ENCODE measurements around the gene STAM2. TPM values are rescaled to one million over a fixed set of nuclear protein-coding genes. Genes with fewer than 3 reads are reported as not detected.
A peak's percentile ranks its signal among the peaks of the same experiment; 100 is the strongest.
"Not testable (repeated sequence)": the region's sequence is repeated elsewhere in the genome, so short reads cannot be mapped to it uniquely, and the experiment has no call there.

STAM2 gene
- total RNA-seq, 2 donors from 2014 or later: 14.4 to 24.3 TPM

DNA sequence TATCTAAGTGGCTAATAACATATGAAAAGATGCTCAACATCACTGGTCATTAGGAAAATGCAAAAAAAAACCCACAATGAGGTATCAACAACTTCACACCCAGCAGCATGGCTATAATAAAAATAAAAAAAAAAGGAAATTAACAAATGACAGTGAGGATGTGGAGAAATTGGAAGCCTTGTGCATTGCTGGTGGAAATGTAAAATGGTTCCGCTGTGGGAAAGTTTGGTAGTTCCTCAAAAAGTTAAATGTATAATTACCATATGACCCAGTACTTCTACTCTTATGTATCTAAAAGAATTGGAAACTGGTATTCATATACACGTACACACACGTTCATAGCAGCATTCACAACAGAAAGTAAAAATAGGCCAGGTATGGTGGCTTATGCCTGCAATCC, 61.2 kb downstream of the STAM2 start:
- Mint-ChIP-seq H3K4me3 (no peak overlapping the region), H3K36me3 (no peaks in the 10 kb centered on the region), H3K27me3 (no peaks in the 10 kb centered on the region), H3K4me1 (ENCODE audit: low read depth in 2 of 2) (peaks cover 6 to 8% of the 10 kb centered on the region in 2 donors), H3K27ac (no peak overlapping the region), H3K9me3 (no peaks in the 10 kb centered on the region)
- ATAC-seq (no peak), DNase-seq (ENCODE audit: low spot score) (no peak)

DNA sequence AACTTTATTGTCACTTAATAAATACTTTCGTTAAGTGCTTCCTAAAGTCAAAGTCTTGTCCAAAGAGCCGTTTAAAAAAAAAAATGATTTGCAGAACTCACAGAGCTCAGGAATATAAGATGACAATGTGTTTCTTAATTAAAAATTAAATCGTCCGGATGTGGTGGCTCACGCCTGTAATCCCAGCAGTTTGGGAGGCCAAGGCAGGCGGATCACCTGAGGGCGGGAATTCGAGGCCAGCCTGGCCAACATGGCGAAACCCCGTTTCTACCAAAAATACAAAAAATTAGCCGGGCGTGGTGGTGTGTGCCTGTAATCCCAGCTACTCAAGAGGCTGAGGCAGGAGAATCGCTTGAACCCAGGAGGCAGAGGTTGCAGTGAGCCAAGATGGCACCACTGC, 68.4 kb downstream of the STAM2 start:
- not testable (repeated sequence) for H3K4me3 Mint-ChIP-seq; H3K9me3 Mint-ChIP-seq; H3K36me3 Mint-ChIP-seq; DNase-seq (ENCODE audit: low spot score); H3K27ac Mint-ChIP-seq; H3K4me1 Mint-ChIP-seq (ENCODE audit: low read depth in 2 of 2); H3K27me3 Mint-ChIP-seq; ATAC-seq

DNA sequence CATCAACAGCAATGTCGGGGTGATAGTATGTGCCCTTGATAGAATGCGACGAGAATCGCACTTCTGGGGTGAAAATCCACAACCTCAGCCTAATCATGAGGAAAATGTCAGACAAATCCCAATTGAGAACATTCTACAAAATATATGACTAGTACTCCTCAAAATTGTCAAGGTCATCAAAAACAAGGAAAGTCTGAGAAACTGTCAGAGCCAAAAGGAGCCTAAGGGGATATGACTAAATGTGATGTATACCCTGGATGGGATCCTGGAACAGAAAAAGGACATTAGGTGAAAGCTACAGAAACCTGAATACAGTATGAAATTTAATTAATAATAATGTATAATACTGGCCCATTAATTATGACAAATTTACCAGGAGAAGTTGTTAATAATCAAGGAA, 69.1 kb downstream of the STAM2 start:
- DNase-seq (ENCODE audit: low spot score): no peak
- Mint-ChIP-seq H3K4me1 (ENCODE audit: low read depth in 2 of 2) (peaks cover 5 to 6% of the 10 kb centered on the region in 2 donors), H3K27me3 (peaks cover 6 to 8% of the 10 kb centered on the region in 2 donors), H3K36me3 (no peaks in the 10 kb centered on the region), H3K27ac (no peak overlapping the region), H3K9me3 (no peaks in the 10 kb centered on the region), H3K4me3 (no peak overlapping the region)
- ATAC-seq: no peak

DNA sequence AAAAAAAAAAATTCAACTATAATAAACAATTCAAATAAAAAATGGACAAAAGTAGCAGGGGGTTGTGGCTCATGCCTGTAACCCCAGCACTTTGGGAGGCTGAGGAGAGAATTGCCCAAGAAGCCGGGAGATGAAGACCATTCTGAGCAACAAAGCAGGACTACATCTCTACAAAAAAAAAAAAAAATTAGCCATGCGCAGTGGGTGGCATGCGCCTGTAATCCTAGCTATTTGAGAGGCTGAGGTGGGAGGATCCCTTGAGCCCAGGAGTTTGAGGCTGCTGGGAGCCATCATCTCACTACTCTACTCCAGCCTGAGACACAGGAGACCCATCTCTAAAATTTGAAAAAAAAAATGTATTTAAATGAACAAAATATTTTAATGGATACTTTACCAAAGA, 72.3 kb downstream of the STAM2 start:
- Mint-ChIP-seq H3K4me3 (no peak overlapping the region), H3K27me3 (peaks cover 21 to 28% of the 10 kb centered on the region in 2 donors), H3K36me3 (peaks cover 4% of the 10 kb centered on the region), H3K9me3 (no peaks in the 10 kb centered on the region), H3K27ac (no peak overlapping the region), H3K4me1 (ENCODE audit: low read depth in 2 of 2) (peaks cover 13% of the 10 kb centered on the region in 2 donors)
- DNase-seq (ENCODE audit: low spot score) (no peak), ATAC-seq (no peak)

DNA sequence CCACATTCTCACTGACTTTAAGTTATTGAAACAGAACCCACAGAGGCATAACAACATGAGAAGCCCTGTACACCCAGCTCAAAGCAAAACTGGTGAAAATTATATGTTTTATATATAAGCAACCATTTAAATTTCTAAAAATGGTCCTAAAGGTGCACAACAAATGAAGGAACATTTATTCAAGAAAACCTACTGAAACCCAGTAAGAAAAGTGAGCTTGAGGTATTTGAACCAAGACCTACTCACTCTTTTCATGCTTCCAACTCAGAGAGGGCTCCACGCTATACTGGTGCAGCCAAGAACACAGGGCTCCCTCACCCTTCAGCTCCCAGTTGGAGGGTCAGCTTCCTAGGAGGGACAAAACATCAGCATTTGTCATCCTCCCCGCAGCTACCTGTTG, 74.6 kb downstream of the STAM2 start:
- Mint-ChIP-seq H3K27me3 (peaks cover 25 to 43% of the 10 kb centered on the region in 2 donors), H3K36me3 (peaks cover 4% of the 10 kb centered on the region), H3K9me3 (no peaks in the 10 kb centered on the region), H3K27ac (no peak overlapping the region), H3K4me1 (ENCODE audit: low read depth in 2 of 2) (peaks cover 19 to 22% of the 10 kb centered on the region in 2 donors), H3K4me3 (no peak overlapping the region)
- DNase-seq (ENCODE audit: low spot score): no peak
- no peak for ATAC-seq

DNA sequence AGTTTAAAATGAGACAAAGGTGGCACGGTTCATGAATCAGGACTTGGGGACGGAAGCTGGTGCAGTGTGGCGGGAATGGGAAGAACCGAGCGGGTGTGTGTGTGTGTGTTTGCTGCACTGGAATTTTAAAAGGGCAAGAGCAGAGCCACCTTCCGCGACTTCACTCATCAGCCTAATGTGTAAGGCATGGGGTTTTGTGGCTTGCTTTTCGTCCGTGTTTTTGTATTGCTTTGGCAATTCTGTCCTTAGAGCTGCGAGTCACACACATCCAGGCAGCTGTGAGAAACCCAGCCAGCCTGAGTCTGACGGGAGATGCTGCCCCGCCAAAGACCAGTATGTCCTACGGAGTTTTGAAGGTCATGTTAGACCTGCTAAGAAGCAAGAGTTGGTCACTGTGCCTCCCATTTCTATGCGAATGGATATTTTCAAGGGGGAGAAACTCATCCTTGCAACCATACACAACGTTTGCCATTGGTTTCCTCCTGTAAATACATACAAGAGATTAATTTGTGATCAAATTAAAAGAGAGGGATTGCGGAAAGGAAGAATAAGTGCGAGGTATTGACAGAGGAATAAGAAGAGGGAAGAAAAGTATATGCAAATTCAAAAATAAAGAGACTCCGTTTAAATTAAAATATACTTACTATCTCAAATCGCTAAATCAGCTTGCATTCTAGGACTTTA, 76.1 kb downstream of the STAM2 start:
- DNase-seq (ENCODE audit: low spot score): no peak
- Mint-ChIP-seq H3K9me3 (no peaks in the 10 kb centered on the region), H3K4me1 (ENCODE audit: low read depth in 2 of 2) (peaks cover 19 to 22% of the 10 kb centered on the region in 2 donors), H3K27me3 (peaks cover 25 to 43% of the 10 kb centered on the region in 2 donors), H3K4me3 (peak overlapping the region; percentile 80), H3K27ac (peak overlapping the region in 1 of 2 donors; percentile 49), H3K36me3 (peaks cover 4% of the 10 kb centered on the region)
- peak in 1 of 2 donors; percentile 22 for ATAC-seq

DNA sequence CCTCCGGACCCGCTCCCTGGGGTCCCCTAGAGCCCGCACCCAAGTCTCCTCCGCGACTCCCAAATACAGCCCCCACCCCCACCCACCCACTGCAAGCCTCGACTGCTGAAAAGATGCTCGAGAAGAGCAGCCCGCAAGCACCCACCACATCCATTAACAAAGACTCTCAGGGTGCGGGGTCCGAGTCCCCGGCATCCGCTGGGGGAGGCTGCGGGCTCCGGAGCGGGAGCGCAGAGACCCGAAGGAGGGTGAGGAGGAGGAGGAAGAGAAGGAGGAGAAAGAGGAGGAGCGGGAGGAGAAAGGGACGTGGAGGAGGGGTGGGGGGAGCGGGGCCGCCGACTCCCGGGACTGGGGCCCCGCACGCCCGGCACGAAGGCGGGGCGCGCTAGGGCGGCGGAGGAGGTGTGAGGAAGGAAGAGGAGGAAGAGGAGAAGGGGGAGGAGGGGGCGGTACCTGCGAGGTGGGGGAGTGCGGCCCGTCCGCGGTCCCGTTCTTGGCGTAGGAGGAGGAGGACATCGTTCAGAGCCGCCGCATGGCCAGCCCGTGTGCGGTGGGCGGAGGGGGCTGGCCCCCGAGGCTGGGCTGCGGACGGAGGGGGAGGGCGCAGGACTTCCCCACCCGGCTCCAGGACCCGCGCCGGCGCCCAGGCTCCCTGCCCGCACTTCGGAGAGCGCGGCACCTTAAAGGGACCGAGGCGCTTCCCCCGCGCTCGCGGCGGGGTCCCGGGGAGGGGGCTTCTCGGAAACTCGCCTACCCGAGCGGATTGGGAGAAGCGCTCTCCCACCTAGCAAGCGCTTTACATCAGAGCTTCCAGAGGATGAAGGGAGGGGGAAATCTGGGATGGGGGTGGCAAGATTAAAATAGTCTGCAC, 76.8 kb downstream of the STAM2 start, which contains the start of gene CACNB4:
Gene CACNB4 (minus strand): TSS at position 549 of the 871 bp plus-strand sequence.
- Mint-ChIP-seq H3K9me3 (no peaks in the 10 kb centered on the region), H3K36me3 (peaks cover 4% of the 10 kb centered on the region), H3K4me3 (peak within 1 kb of the TSS; percentile 80), H3K27me3 (peaks cover 26 to 40% of the 10 kb centered on the region in 2 donors), H3K27ac (peak within 1 kb of the TSS in 1 of 2 donors; percentile 49), H3K4me1 (ENCODE audit: low read depth in 2 of 2) (peaks cover 19 to 22% of the 10 kb centered on the region in 2 donors)
- ATAC-seq (peak; percentile 62 to 77), DNase-seq (ENCODE audit: low spot score) (peak; percentile 61)

DNA sequence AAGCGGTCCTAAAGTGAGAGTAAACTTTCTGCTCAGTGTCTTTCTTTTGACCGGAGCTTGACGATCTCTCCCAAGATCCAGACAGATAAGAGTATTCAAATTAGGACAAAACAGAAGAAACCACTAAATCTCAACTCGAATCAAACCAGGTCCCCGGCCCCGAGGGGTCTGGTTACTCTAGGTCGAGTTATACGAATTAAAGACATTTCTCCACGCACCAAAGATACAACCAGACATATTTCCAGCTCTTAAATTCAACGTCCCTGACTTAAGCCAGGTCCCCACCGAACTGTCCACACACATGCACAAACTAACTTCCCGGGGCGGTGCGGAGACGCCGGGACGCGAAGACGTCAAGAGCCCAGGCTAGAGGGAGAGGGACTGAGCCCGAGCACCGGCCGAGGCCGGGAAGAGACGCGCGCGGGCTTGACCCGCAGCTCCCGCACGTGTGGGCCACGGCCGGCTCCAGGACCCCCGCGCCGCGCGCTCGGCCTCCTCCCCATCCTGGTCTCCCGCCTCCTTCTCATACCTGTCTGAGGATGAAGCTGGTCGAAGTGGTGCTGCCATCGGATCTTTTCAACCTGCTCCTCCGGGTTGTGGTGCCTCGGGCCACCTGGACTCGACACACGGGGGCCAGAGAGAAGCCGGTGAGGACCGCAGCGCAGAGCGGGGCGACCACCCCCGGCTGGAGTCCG, 77.6 kb downstream of the STAM2 start:
- no peak for DNase-seq (ENCODE audit: low spot score)
- H3K4me1 Mint-ChIP-seq (ENCODE audit: low read depth in 2 of 2): peaks cover 19 to 22% of the 10 kb centered on the region in 2 donors
- no peaks in the 10 kb centered on the region for H3K9me3 Mint-ChIP-seq
- peaks cover 26 to 41% of the 10 kb centered on the region in 2 donors for H3K27me3 Mint-ChIP-seq
- peak; percentile 41 to 53 for ATAC-seq
- H3K4me3 Mint-ChIP-seq: peak overlapping the region; percentile 80
- H3K36me3 Mint-ChIP-seq: peaks cover 4% of the 10 kb centered on the region
- H3K27ac Mint-ChIP-seq: no peak overlapping the region

DNA sequence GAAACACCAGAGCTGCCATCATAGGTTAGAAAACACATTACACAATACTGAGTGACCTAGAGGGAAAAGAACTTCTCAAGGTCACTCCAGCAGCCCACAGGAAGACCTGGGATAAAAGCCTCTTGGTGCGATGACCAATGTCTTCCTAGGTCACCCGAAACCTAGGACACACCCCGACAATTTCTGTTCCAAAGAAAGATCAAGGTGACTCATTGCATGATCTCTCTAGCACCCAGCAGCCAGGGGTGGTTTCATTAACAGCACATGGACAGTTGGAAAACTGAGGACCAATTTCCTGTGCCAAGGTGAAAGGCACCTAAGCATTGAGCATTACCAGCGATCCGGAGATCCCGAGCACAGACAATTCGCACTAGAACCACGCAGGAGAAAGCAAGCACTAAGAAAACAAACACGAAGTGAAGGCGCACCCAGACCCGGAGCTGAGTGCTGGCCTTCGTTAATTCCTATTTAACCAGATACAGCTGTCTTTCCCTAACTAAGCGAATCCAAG, 78.2 kb downstream of the STAM2 start:
- H3K9me3 Mint-ChIP-seq: no peaks in the 10 kb centered on the region
- H3K27me3 Mint-ChIP-seq: peaks cover 24 to 41% of the 10 kb centered on the region in 2 donors
- DNase-seq (ENCODE audit: low spot score): no peak
- H3K4me1 Mint-ChIP-seq (ENCODE audit: low read depth in 2 of 2): peaks cover 19 to 22% of the 10 kb centered on the region in 2 donors
- peaks cover 4% of the 10 kb centered on the region for H3K36me3 Mint-ChIP-seq
- ATAC-seq: no peak
- H3K27ac Mint-ChIP-seq: no peak overlapping the region
- peak overlapping the region; percentile 80 for H3K4me3 Mint-ChIP-seq

DNA sequence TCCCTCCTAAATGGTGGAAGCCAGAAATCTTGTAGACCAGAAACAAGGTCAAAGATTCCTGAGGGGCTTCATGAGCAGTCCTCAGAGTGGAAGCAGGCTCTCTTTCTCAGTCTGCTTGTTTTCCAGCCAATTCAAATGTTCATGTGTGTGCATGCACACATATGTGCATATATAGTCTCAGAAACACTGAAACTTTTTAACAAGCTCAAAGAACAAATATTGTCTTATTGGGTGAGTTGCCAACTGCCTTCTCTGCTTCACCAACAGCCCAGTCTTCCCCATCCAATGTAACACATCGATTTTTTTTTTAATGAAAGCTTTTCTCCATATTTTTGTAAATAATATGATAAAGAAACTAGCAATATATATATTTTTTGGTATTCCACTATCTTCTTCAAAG, 80.4 kb downstream of the STAM2 start:
- ATAC-seq (no peak), DNase-seq (ENCODE audit: low spot score) (no peak)
- no peak overlapping the region for H3K4me3 Mint-ChIP-seq
- H3K27me3 Mint-ChIP-seq: peaks cover 18 to 33% of the 10 kb centered on the region in 2 donors
- no peak overlapping the region for H3K27ac Mint-ChIP-seq
- peaks cover 16 to 19% of the 10 kb centered on the region in 2 donors for H3K4me1 Mint-ChIP-seq (ENCODE audit: low read depth in 2 of 2)
- no peaks in the 10 kb centered on the region for H3K9me3 Mint-ChIP-seq
- H3K36me3 Mint-ChIP-seq: no peaks in the 10 kb centered on the region

DNA sequence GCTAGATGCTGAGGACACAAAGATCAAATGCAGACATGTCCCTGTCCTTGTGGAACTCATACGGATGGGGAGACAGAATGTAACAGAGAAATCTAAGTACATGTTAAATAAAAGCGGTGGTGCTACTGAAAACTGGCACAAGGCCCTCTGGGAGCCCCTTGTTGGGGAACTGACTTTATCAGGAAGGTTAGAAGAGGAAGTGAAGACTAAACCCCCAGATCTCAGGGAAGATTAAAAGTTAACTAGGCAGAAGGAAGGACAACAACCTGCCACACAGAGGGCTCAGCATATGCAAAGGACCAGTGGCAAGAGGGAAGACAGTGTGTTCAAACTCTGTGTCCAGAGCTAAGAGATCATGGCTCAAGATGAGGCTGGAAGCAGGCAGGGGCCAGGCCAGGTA, 81.5 kb downstream of the STAM2 start:
- no peaks in the 10 kb centered on the region for H3K36me3 Mint-ChIP-seq

DNA sequence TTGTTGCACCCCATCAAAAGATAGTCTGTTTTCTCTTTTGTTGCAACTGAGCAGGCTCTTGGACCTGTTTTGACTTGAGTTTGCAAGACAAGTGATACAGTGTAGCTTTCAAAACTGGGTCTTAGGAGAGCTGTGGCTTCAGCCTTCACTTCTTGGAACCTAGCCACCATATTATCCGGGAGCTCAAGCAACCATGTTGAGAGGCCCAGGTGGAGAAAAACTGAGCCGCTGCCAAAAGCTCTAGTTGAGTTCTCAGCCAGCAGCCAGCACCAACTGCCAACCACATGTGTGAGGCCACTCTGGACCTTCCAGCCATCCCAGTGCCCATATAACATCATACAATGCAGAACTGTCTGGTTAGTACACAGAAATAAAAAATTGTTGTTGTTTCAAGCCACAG, 82.1 kb downstream of the STAM2 start:
- Mint-ChIP-seq H3K9me3 (no peaks in the 10 kb centered on the region), H3K27ac (no peak overlapping the region), H3K4me1 (ENCODE audit: low read depth in 2 of 2) (peaks cover 9 to 13% of the 10 kb centered on the region in 2 donors), H3K27me3 (peaks cover 8 to 21% of the 10 kb centered on the region in 2 donors), H3K4me3 (no peak overlapping the region), H3K36me3 (no peaks in the 10 kb centered on the region)
- DNase-seq (ENCODE audit: low spot score) (no peak), ATAC-seq (peak in 1 of 2 donors; percentile 2)

More for the DNA sequence above, 81.5 kb downstream of the STAM2 start:
- no peak for DNase-seq (ENCODE audit: low spot score)
- no peak for ATAC-seq
- Mint-ChIP-seq H3K9me3 (no peaks in the 10 kb centered on the region), H3K27ac (no peak overlapping the region), H3K4me1 (ENCODE audit: low read depth in 2 of 2) (peaks cover 9 to 13% of the 10 kb centered on the region in 2 donors), H3K4me3 (no peak overlapping the region), H3K27me3 (peaks cover 8 to 22% of the 10 kb centered on the region in 2 donors)

DNA sequence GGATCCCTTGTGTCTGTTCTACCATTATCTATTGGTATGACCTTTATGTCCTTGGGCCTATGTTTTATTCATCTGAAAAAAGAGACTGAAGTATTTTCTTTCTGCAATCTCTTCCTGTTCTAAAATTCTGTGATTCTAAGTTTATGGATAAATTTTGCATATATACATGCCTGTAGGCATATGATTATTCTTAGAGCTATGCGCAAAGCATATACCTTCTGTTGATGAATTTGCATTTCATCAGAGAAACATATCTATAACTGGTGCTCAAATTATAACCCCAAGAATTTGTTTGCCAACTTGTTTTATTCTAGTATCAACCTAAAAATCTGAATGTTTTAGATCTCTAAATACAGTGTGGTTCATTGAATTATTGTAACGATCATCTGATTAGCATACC, 83.5 kb downstream of the STAM2 start:
- Mint-ChIP-seq H3K36me3 (no peaks in the 10 kb centered on the region), H3K27ac (no peak overlapping the region), H3K4me1 (ENCODE audit: low read depth in 2 of 2) (peaks cover 4% of the 10 kb centered on the region in 2 donors), H3K27me3 (peaks cover 4 to 10% of the 10 kb centered on the region in 2 donors), H3K4me3 (no peak overlapping the region), H3K9me3 (no peaks in the 10 kb centered on the region)
- DNase-seq (ENCODE audit: low spot score) (no peak), ATAC-seq (no peak)
